Renal cortical epithelial cell (primary cell): ENCODE measurements around the gene JAZF1. TPM values are rescaled to one million over a fixed set of nuclear protein-coding genes. Genes with fewer than 3 reads are reported as not detected.
A peak's percentile ranks its signal among the peaks of the same experiment; 100 is the strongest.
"Not testable (repeated sequence)": the region's sequence is repeated elsewhere in the genome, so short reads cannot be mapped to it uniquely, and the experiment has no call there.

Source experiments
- DNase-seq: peaks from one replicate; pipeline ENCODE4 v3.0.0-alpha.2; 2011; ENCODE audit warnings: low read depth
- total RNA-seq: library from RNA; depleted of rRNA; stranded (reverse); fragments of >200 nt; gene quantifications from 2 replicates; pipeline ENCODE4 v1.2.3, GENCODE V29; 2014

JAZF1 gene
- total RNA-seq, 1 donor from 2014 or later, result 9.6 TPM

DNA sequence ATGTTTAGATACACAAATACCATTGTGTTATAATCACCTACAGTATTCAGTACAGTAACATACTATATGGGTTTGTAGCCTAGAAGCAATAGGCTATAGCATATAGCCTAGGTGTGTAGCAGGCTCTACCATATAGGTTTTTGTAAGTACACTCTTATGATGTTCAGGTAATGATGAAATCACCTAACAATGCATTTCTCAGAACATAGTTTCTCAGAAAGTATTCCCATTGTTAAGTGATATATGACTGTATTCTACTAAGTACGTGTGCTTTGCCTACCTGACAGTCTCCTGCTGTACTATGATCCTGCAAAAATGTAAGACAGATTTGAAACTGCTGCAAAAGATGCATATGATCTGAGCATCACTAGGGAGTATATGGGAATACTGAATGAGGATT, 137.9 kb downstream of the JAZF1 start:
- DNase-seq, result no peak

DNA sequence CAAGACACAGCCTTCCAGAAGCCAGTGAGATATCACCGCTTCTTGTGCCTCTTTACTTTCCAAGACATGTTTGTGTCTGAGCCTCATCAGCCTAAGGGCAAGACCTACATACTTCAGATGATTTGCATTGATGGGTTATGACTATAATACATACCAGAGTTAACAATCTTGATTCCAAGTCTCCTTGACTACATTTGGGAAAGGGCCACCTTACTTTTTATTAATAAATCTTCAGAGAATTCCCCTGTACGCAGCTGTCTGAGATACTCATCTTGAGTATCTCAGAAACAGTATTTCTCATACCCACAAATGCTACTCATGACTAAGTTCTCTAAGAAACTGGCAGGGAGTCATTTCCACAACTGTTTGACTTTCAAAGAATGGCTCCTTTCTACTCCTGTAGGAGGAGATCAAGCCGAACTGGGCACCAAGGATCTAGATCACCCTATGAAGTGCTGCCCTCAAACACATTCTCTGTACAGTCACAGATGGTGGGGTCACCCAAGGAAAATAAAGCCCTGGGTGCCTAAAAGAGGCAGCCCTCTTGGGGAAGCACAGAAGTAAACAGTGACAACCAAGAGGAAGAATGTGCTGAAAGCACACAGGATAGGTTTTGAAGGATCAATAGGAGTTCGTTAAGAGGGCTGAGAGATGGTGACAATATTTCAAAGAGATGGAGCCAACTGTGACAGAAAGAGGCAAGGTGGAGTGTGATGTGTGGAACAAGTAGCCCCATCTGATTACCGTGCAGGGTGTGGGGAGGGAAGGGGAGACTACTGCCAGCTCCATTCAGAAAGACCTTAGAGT, 138.9 kb downstream of the JAZF1 start:
- peak; percentile 62 for DNase-seq

DNA sequence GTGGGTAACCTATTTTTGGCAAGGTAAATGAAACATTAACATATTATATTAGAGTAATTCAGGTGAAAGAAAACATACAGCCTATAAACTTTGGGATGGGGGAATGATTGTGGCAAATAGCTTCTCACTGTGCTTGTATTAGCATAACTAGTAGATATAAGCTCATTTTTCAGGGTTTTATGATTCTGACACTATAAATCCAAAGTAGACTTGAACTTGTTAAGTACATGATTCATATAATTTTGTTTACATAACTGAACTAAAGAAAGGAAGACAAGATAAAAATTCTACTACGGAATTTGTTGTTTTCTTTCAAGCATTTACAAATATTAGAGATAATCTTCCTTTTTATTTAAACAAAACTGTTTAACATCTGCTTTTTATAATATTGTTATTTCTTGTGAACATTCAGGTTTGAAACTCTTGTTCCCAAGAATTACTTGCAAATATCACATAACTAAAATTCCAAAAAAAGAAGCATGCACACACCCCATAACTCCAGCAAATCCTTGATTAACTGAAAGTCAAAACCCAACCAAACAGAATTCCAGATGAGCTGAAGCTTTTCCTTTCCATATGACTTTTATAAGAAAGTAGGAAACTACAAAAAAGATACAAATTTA, 142.3 kb downstream of the JAZF1 start:
- DNase-seq, result no peak

DNA sequence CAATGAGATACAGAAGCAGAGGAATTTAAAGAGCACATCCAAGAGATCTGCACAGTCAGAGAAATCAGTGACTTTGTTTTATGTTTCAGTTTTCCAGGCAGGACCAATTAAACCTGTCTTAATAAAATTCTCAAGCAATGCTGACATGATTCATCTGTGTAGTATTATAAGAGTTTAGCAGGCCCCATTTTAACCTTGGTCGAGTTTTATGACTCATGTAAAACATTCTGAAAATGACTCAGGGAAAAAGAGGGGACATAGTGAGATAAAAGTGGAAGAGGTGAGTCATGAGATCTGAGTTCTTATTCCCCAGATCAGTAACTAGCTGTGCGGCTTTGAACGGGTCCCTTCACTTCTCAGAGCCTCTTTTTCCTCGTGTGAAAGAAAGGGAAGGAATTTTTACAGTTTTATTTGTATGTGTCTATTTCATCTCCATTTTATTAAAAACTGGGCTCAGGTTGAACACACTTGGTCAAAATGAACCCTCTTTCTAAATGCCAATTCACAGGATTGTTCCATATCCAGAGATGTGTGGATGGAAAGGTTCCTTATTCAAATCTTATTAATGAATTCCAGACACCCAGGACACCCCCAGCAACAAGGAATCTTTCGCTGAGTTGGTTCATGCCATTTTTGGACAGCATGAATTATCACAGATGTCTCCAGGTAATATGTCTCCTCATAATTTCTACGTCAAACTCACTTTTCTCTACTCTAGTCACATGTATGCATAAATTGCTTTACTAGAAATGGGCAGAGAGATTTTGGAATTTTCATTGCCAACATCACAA, 143.2 kb downstream of the JAZF1 start:
- peak; percentile 99 for DNase-seq

DNA sequence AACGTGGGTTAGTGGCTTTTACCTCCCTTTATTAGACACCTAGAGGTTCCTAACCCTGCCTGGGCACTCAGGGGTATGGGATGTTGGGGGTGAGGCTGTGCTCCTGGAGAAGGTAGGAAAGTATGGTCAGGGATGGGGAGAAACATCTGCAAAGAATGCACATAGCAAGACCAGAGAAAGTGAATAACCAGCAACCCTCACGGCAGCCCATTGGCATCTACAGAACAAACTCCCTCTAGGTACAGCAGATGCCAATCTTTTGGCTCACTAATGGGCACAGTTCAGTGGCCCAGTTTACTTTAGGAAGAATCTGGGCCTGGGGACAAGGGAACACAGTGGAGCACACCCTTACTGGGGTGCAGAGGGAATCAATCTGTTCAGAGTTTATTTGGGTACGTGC, 143.9 kb downstream of the JAZF1 start:
- peak; percentile 47 for DNase-seq

DNA sequence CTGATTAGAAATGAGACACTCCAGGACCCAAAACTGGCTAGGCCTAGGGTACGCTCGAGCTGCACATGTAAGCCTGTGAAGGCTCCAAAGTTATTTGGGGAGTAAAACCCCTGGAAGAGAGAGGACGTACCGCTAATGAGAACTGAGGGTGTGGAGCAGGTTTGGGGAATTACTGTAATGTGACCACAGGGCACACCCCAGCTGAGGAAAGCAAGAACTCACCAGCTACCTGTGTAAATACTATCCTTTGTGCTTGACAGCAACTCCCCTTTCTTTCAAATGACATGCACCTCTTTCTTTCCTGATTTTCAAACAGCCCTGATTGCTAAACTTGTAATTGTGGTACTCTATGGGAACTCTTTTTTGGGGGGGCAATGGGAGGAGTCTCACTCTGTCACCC, 147.2 kb downstream of the JAZF1 start:
- DNase-seq, result no peak

DNA sequence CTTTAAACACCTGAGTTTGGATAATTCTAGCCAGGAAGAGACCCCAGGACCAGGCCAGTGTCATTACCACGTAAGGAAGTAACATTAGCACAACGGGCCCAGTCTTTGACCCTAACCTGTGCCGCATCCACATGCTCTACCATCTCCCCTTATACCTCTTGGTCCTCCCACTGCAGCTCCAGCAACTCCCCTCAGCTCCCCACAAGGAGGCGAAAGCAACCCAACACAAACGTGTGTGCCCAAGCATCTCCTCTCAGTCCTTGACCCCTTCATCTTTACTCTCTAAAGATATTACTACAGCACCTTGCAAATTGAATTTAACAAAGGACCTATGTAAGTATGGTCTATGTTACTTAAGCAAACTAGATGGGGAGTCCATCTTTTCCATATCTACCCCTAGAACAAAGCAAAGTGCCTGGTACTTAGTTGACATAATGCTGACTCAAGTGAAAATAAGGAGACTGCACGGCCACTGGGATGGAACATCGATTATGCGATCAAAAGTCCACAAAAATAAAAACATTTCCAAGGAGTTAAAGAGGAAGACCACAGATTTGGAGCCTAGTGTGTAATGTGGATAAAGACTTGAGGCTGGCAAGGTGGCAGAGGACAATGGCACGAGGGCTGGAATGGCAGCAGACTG, 147.7 kb downstream of the JAZF1 start:
- no peak for DNase-seq

DNA sequence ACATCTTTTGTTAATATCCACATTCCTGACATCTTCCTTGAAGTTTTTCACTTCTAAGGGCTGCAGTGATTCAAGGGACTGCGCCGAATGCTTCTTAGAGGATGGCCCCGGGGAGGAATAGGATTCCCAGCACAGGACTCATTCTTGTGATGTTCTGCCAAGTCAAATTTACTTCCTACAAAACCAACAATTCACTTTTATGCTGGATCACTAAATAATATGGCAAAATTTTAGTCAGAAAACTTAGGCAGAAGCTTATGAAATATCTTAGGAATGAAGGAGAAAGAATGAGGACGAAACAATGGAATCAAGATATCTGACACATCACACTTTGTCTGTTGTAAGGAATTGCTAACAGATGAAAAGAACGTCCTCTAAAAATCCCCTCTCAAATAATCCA, 151.5 kb downstream of the JAZF1 start:
- no peak for DNase-seq

DNA sequence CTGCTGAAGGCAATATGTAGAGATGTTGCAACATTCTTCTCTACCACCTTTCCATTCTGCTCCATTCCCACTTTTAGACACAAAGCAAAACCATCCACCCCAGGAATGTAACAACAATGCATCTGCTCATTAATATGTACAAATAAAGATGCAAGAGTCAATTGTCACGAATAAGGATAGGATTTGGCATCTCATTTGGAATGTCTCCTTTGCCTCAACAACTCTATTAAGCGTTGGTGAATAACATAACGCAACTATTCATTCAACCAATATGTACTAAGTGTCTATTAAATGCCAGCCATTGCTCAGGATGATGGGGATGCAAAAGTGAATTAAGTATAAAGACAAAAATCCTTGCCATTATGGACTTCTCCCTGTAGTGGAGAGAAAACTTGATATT, 152.1 kb downstream of the JAZF1 start:
- DNase-seq, result no peak

DNA sequence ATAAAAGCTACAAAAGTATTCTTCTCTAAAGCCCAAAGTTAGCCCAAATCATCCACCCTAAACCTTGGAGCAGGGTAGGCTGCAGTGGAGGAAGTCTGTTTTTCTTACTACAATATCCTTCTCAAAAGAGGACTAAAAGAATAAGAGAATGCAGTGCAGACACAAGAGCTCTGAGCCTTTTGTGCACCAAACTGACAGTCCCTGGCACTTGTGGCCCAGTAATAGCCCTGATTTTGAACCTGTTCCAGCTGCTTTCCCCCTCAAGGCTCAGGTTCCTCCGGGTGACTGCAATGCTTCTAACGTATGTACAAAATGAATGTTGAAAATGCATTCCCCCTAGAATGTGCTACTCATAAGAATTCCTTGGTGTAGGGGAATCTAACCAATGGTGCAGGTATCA, 154.4 kb downstream of the JAZF1 start:
- DNase-seq, result no peak

DNA sequence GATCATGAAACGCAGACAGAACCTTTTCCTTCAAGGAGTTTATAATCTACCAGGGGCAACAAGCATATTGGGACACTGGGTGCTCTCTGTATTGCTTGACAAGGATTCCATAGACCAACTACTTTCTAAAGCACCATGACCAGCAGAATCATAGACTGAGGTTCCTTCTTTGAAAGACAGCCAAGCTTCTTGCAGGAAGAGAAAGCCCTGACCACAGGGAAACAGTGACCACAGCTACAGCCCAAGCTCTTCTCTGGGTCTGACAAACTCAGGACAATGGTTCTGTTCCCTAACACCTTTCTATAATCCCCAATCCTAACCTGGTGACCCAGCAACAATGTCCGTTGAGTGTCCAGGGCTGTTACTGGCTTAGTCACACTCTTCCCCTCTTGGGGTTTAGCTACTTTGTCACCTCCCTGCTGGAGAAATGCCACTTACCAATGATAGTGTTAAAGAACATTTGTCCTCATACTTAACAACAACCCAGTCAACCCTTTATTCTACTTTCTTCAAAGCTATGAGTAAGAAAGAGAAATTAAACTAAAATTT, 155.7 kb downstream of the JAZF1 start:
- DNase-seq, result no peak

DNA sequence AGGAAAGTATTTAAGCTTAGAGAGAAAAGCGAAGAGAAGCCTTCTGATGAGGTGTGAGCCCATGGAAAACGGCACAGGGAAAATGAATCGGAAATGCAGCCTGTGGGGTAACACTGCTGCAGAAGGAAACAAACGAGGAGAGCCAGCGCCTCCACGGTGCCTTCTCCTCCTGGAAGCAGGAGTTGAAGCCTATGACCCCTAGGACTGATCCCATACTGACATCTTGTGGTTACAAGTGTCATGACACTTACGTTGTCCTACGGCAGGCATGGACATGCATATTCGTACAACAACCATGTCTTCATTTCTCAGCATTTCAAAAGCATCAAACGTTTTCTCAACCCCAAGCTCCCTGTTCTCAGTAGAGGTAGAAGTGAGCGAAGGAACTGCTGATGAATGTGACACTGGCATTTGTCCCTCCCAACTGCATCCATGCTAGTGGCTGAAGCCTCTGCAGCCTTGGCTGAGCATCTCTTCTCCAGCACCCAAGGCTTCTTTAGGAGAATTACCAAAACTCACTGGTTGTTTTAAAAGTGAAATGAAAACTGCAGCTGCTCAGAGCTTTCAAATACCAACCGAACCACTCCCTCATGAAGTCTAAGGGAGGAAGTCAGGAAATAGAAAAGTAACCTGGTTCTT, 160.2 kb downstream of the JAZF1 start:
- DNase-seq, result peak; percentile 76

DNA sequence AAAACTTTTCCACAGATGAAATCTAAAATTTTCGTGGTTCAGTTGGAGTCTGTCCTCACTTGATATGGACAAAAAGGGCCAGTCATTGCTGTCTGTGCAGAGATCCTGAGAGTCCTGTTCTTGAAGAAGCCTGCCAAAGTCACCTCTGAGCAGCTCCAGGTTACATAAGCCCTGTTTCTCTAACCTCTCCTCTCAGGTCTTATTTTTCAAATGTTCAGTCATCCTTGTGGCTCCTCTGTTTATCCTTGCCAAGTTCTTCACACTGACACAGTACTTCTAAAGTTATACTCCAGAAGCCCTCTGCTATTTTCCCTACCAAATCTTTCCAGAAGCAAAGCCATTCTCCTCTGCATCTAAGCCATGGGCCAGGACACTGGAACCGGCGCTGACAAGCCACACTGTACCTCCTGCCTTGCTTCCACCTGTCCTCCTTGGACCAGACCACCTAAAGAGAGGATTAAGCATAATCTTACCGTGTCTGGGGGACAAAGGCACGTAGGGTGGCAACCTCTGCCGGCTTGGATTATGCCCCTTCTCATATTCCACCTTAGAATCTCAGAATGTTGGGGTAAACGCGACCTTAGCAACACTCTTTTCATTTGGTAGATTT, 161.6 kb downstream of the JAZF1 start:
- peak; percentile 39 for DNase-seq

DNA sequence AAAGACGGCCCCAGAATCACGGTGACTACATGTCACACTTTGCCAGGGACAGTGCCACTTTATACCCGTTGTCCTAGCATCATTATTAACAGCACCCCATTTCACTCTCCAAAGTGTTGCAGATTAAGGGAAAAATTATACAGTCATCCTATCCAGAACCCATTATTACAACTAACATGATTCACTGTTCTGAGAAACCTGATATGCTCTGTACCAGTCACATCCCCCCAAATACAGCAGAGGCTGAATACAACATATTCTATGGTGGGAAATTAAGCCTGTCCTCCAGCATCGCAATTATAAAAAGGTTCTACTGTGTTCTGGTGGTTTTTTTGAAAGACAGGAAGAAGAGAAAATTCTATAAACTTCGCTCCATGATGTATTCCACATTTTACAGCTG, 162.1 kb downstream of the JAZF1 start:
- no peak for DNase-seq

DNA sequence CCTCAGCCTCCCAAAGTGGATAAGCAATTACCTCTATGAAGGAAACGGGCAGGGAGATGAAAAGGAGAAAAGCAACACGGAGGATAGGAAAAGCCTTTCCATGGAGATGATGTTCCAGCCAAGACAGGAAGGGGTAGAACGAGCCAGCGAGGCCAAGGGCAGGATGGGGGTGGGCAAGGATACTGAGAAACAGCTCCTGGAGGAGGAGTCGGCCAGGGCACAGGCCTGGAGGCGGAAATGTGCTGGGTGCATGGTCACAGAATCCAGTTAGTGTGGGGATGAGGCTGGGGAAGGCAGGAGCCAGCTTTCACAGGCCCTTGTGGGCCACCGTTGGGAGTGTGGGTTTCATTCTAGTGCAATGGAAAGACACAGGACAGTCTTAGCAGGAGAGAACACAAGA, 162.6 kb downstream of the JAZF1 start:
- no peak for DNase-seq

DNA sequence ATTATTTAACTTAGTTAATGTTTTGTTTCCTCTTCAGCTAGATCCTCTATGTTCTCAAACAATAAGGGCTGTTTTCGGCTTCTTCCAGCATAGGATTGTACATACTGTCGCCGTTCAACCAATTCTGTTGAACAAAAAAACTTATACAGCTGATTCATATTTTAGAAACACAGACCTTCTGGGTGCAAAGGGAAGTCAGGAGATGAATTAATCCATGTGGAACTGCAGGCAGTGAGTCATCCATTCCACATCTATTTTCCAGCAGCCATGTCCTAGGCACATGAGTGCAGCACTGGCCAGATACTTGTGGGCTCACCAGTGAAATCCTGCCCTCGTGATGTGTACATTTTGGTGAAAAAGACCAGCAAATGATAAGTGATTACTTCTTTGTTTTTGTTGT, 163.2 kb downstream of the JAZF1 start:
- peak; percentile 58 for DNase-seq

DNA sequence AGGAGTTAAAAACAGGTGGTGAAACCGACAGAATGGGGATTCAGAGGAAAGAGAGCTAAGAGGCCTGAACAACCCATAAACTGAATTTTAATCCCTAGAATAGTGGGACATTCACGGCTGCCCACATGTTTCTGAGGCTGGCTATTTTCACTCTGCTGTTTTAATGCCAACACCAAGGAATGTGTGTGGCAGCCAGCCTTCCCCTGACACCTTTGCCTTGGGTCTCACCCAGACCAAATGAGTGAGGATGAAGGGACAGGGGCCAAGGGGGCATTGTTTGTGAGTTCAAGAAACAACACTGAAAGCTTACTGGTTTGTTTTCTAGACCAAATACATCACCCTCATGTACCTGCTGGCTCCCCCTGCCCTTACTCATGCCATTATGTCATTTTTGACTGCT, 164.3 kb downstream of the JAZF1 start:
- DNase-seq, result no peak

DNA sequence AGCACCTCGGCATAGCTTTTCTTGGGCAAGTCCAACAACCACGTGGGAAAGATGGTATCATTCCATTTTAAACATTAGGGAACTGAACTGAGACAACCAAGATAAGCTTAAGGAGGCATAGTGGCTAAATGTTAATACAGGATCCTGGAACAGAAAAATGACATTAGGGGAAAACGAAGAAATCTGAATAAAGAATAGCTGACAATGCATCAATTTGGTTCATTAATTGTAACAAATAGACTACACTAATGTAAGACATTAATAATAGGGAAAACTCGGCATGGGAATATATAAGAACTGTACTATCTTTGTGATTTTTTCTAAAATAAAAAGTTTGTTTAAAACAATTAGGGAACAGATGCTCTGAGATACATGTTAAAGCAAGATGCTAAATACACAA, 165.4 kb downstream of the JAZF1 start:
- DNase-seq, result no peak

DNA sequence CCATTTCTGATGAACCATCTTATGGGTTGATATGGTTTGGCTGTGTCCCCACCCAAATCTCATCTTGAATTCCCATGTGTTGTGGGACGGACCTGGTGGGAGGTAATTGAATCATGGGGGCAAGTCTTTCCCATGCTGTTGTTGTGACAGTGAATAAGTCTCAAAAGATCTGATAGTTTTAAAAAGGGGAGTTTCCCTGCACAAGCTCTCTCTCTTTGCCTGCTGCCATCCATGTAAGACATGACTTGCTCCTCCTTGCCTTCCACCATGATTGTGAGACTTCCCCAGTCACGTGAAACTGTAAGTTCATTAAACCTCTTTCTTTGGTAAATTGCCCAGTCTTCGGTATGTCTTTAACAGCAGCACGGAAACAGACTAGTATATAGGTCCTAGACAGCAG, 166.3 kb downstream of the JAZF1 start:
- DNase-seq, result not testable (repeated sequence)

DNA sequence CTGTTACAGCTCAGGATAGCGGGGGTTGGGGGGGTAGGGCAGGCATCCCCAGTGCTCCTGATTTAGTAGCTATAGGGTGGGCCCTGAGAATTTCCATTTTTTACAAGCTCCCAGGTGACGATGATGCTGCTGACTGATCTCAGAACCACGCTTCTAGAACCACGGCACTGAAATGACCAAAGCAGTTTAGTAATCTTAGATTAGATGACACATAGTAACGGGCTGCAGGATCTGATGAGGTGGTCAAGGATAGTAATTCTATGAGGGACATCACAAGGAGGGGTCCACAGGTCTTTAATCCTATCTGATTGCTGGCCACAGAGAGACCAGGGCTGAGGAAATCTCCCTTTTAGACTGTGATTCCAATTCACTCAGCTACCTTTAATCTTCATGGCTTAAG, 167.2 kb downstream of the JAZF1 start:
- no peak for DNase-seq

DNA sequence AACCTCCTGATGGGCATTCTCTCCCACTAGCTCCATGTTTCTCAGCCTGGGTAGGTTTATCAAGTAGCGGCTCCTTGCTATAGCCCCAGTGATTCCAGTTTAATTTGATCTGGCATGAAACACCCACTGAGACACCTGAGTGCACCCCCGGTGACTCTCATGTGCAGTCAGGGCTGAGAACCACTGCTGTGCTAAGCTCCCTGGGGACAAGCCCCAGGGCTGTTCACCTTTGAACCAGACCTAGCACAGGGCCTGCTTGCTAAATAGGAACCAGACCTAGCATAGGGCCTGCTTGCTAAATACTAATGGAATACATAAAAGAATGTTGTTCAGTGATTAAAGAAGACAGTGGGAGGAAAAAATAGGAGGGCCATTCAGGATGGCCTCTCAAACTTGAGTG, 167.6 kb downstream of the JAZF1 start:
- DNase-seq, result no peak
